ENCODE measurements around the gene PARP1.
"Not testable (repeated sequence)": the region's sequence is repeated elsewhere in the genome, so short reads cannot be mapped to it uniquely, and the experiment has no call there.

The PARP1 gene

GRCh38 chr1:226432586-226433340 is 24.9 kb upstream of the PARP1 start:
- Histone ChIP-seq H3K79me2 (ENCODE audit: insufficient read depth, low read length) (no peaks in the 10 kb centered on the region), H3K9me3 (ENCODE audit: low read length) (no peaks in the 10 kb centered on the region), H3K36me3 (ENCODE audit: insufficient read depth, low read length) (no peaks in the 10 kb centered on the region; the same call in 1 of the 2 replicates), H3K4me2 (ENCODE audit: low read length) (no peak overlapping the region), H4K20me1 (ENCODE audit: insufficient read depth, low read length) (no peaks in the 10 kb centered on the region), H3K4me3 (ENCODE audit: low read depth, low read length, poor library complexity, severe bottlenecking) (no peak overlapping the region), H3K9ac (ENCODE audit: low read length) (no peak overlapping the region), H3K27ac (ENCODE audit: low read depth, low read length, poor library complexity, severe bottlenecking) (no peak overlapping the region), H3K9me2 (ENCODE audit: low read depth, low read length) (no peaks in the 10 kb centered on the region), H2AFZ (ENCODE audit: low read length) (no peak overlapping the region), H3F3A (ENCODE audit: insufficient read depth, low read length) (no peaks in the 10 kb centered on the region), H3K27me3 (ENCODE audit: insufficient read depth, low read length) (no peaks in the 10 kb centered on the region), H3K4me1 (ENCODE audit: insufficient read depth, low read length, severe bottlenecking) (peaks cover 18% of the 10 kb centered on the region)
- TF ChIP-seq, protein P1, sequence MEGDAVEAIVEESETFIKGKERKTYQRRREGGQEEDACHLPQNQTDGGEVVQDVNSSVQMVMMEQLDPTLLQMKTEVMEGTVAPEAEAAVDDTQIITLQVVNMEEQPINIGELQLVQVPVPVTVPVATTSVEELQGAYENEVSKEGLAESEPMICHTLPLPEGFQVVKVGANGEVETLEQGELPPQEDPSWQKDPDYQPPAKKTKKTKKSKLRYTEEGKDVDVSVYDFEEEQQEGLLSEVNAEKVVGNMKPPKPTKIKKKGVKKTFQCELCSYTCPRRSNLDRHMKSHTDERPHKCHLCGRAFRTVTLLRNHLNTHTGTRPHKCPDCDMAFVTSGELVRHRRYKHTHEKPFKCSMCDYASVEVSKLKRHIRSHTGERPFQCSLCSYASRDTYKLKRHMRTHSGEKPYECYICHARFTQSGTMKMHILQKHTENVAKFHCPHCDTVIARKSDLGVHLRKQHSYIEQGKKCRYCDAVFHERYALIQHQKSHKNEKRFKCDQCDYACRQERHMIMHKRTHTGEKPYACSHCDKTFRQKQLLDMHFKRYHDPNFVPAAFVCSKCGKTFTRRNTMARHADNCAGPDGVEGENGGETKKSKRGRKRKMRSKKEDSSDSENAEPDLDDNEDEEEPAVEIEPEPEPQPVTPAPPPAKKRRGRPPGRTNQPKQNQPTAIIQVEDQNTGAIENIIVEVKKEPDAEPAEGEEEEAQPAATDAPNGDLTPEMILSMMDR (IDR thresholded peaks at IDR 0.05; ENCODE audit: low read length): no peak
- no peak for TF ChIP-seq EZH2 (IDR thresholded peaks at IDR 0.05; ENCODE audit: borderline replicate concordance, low read length)

- H3K9ac ChIP-seq (ENCODE audit: low read length); H4K20me1 ChIP-seq (ENCODE audit: insufficient read depth, low read length); H2AFZ ChIP-seq (ENCODE audit: low read length); H3K27ac ChIP-seq (ENCODE audit: low read depth, low read length, poor library complexity, severe bottlenecking); H3K4me3 ChIP-seq (ENCODE audit: low read depth, low read length, poor library complexity, severe bottlenecking); H3F3A ChIP-seq (ENCODE audit: insufficient read depth, low read length); H3K79me2 ChIP-seq (ENCODE audit: insufficient read depth, low read length); H3K9me3 ChIP-seq (ENCODE audit: low read length); H3K36me3 ChIP-seq (ENCODE audit: insufficient read depth, low read length); H3K27me3 ChIP-seq (ENCODE audit: insufficient read depth, low read length); H3K4me2 ChIP-seq (ENCODE audit: low read length); H3K9me2 ChIP-seq (ENCODE audit: low read depth, low read length): not testable (repeated sequence)
- peaks cover 10% of the 10 kb centered on the region for H3K4me1 ChIP-seq (ENCODE audit: insufficient read depth, low read length, severe bottlenecking)
Observed at GRCh38 chr1:226431898-226432297, 24.0 kb upstream of the PARP1 start.

GRCh38 chr1:226429858-226430715 is 22.2 kb upstream of the PARP1 start:
- no peaks in the 10 kb centered on the region for H3K36me3 ChIP-seq (ENCODE audit: insufficient read depth, low read length)
- H3F3A ChIP-seq (ENCODE audit: insufficient read depth, low read length): no peaks in the 10 kb centered on the region
- no peak overlapping the region for H3K27ac ChIP-seq (ENCODE audit: low read depth, low read length, poor library complexity, severe bottlenecking)
- H3K4me2 ChIP-seq (ENCODE audit: low read length): no peak overlapping the region
- H3K9me3 ChIP-seq (ENCODE audit: low read length): no peaks in the 10 kb centered on the region
- H2AFZ ChIP-seq (ENCODE audit: low read length): no peak overlapping the region
- no peak overlapping the region for H3K9ac ChIP-seq (ENCODE audit: low read length)
- H3K27me3 ChIP-seq (ENCODE audit: insufficient read depth, low read length): no peaks in the 10 kb centered on the region
- no peaks in the 10 kb centered on the region for H3K9me2 ChIP-seq (ENCODE audit: low read depth, low read length)
- no peaks in the 10 kb centered on the region for H4K20me1 ChIP-seq (ENCODE audit: insufficient read depth, low read length)
- H3K4me3 ChIP-seq (ENCODE audit: low read depth, low read length, poor library complexity, severe bottlenecking): no peak overlapping the region
- H3K4me1 ChIP-seq (ENCODE audit: insufficient read depth, low read length, severe bottlenecking): peaks cover 13% of the 10 kb centered on the region
- no peaks in the 10 kb centered on the region for H3K79me2 ChIP-seq (ENCODE audit: insufficient read depth, low read length)
- TF ChIP-seq, protein P1 (IDR thresholded peaks at IDR 0.05; ENCODE audit: low read length): no peak
- no peak for TF ChIP-seq EZH2 (IDR thresholded peaks at IDR 0.05; ENCODE audit: borderline replicate concordance, low read length)
